Measurements from ENCODE around the gene DMD. TPM values are rescaled to one million over a fixed set of nuclear protein-coding genes. Genes with fewer than 3 reads are reported as not detected.

Gene DMD
- total RNA-seq, 1 experiment from 2014 or later: 25.3 TPM

DNA sequence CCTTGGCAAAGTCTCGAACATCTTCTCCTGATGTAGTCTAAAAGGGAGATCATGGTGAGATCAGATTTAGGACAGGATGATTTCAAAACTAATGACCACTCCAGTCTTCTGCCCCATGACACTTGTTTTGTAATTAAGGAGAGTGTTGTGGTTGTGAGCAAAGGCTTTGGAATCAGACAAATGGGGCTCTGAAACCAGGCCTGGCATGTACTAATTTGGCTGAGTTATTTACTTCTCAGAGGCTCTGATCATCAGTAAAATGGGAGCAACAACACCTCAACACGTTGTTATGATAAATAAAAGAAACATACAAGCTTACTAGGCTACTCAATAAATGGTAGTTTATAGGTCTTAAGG, 2032.6 kb downstream of the DMD start:
- ChIA-PET POLR2A (ENCODE audit: unreplicated experiment) (no interaction called here), CTCF (no interaction called here)
- Histone ChIP-seq H2AFZ (no peak overlapping the region), H3K9me3 (ENCODE audit: insufficient read depth, low read depth) (no peaks in the 10 kb centered on the region), H3K27me3 (ENCODE audit: insufficient read depth, low read depth) (no peaks in the 10 kb centered on the region), H3K9me2 (ENCODE audit: insufficient read depth) (no peaks in the 10 kb centered on the region), H3K4me3 (no peak overlapping the region), H3K4me1 (replicated peaks; ENCODE audit: insufficient read depth) (no peaks in the 10 kb centered on the region), H4K20me1 (ENCODE audit: insufficient read depth) (no peaks in the 10 kb centered on the region), H3K27ac (no peak overlapping the region), H3K36me3 (ENCODE audit: low read depth) (no peaks in the 10 kb centered on the region), H3K79me2 (ENCODE audit: low read depth) (no peaks in the 10 kb centered on the region), H3F3A (ENCODE audit: insufficient read depth, low read depth) (no peaks in the 10 kb centered on the region), H3K4me2 (no peak overlapping the region)
- TF ChIP-seq, protein P1, sequence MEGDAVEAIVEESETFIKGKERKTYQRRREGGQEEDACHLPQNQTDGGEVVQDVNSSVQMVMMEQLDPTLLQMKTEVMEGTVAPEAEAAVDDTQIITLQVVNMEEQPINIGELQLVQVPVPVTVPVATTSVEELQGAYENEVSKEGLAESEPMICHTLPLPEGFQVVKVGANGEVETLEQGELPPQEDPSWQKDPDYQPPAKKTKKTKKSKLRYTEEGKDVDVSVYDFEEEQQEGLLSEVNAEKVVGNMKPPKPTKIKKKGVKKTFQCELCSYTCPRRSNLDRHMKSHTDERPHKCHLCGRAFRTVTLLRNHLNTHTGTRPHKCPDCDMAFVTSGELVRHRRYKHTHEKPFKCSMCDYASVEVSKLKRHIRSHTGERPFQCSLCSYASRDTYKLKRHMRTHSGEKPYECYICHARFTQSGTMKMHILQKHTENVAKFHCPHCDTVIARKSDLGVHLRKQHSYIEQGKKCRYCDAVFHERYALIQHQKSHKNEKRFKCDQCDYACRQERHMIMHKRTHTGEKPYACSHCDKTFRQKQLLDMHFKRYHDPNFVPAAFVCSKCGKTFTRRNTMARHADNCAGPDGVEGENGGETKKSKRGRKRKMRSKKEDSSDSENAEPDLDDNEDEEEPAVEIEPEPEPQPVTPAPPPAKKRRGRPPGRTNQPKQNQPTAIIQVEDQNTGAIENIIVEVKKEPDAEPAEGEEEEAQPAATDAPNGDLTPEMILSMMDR (conservative IDR thresholded peaks at IDR 0.05): no peak
- no peak for TF ChIP-seq EZH2 (IDR thresholded peaks at IDR 0.05; ENCODE audit: low read depth)
- BruUV-seq (replicated peaks): no TSS peak
- no peak for DNase-seq
- intact Hi-C loops (cut with micrococcal nuclease; ENCODE audit: unreplicated experiment): no loop called here

DNA sequence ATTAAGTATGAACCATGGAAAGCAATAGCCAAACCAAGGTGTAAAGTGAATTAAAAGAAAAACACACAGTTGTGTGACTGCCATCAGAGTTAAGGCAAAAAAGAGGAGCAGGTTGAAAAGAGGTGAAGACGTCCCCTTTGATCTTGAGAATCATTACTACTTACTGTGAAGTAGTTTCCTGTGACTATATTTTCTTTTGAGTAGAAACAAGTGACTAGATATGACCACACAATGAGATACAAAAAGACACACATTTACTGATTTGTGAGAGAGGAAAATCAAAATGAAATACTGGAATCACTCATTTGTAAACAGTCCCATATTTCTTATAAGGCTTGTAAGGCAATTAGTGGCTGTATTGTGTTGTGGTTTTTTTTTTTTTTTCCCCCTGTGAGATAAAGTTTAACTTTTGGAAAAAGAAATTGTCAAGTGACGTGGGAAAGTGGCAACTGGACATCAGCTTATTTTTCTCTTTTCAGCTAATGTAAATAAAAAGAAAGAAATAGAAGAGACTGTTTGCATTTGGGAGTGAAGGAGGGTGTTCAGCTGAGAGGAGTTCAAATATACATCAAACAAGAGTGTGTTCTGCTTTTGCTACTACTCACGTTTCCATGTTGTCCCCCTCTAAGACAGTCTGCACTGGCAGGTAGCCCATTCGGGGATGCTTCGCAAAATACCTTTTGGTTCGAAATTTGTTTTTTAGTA, 2033.1 kb downstream of the DMD start:
- no peaks in the 10 kb centered on the region for H3K9me3 ChIP-seq (ENCODE audit: insufficient read depth, low read depth)
- CTCF ChIA-PET: no interaction called here
- no peaks in the 10 kb centered on the region for H3F3A ChIP-seq (ENCODE audit: insufficient read depth, low read depth)
- no peaks in the 10 kb centered on the region for H3K79me2 ChIP-seq (ENCODE audit: low read depth)
- BruUV-seq (replicated peaks): no TSS peak
- POLR2A ChIA-PET (ENCODE audit: unreplicated experiment): no interaction called here
- DNase-seq: no peak
- H3K4me2 ChIP-seq: no peak overlapping the region
- H3K4me3 ChIP-seq: no peak overlapping the region
- no peaks in the 10 kb centered on the region for H4K20me1 ChIP-seq (ENCODE audit: insufficient read depth)
- no peaks in the 10 kb centered on the region for H3K27me3 ChIP-seq (ENCODE audit: insufficient read depth, low read depth)
- no peak for TF ChIP-seq EZH2 (IDR thresholded peaks at IDR 0.05; ENCODE audit: low read depth)
- TF ChIP-seq, protein P1 (conservative IDR thresholded peaks at IDR 0.05): no peak
- no peaks in the 10 kb centered on the region for H3K4me1 ChIP-seq (replicated peaks; ENCODE audit: insufficient read depth)
- H2AFZ ChIP-seq: no peak overlapping the region
- intact Hi-C loops (cut with micrococcal nuclease; ENCODE audit: unreplicated experiment): no loop called here
- no peaks in the 10 kb centered on the region for H3K36me3 ChIP-seq (ENCODE audit: low read depth)
- no peak overlapping the region for H3K27ac ChIP-seq
- no peaks in the 10 kb centered on the region for H3K9me2 ChIP-seq (ENCODE audit: insufficient read depth)

DNA sequence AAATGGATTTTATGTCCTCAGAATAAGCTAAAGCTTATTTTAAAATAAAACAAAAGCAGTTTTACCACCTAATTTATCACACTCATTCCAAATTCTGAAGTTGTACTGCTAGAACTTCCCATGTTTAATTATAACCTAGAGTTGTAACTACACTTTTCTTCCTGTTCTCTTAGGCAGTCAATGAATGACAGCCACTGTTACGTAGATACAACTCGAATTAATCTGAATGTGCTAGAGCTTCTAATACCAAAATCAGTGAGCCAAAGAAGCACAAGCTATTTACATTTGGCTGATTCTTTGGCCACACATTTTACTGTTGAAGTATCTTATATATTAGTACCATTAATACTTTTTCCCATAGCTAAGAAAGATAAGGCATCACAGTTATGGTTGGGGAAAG, 2040.6 kb downstream of the DMD start:
- no peaks in the 10 kb centered on the region for H3K36me3 ChIP-seq (ENCODE audit: low read depth)
- H3K4me2 ChIP-seq: no peak overlapping the region
- no peak overlapping the region for H3K27ac ChIP-seq
- H3K4me3 ChIP-seq: no peak overlapping the region
- H2AFZ ChIP-seq: no peak overlapping the region
- no peaks in the 10 kb centered on the region for H3K27me3 ChIP-seq (ENCODE audit: insufficient read depth, low read depth)
- no peaks in the 10 kb centered on the region for H3K79me2 ChIP-seq (ENCODE audit: low read depth)
- CTCF ChIA-PET: no interaction called here
- H4K20me1 ChIP-seq (ENCODE audit: insufficient read depth): no peaks in the 10 kb centered on the region
- intact Hi-C loops (cut with micrococcal nuclease; ENCODE audit: unreplicated experiment): no loop called here
- BruUV-seq (replicated peaks): no TSS peak
- POLR2A ChIA-PET (ENCODE audit: unreplicated experiment): no interaction called here
- no peaks in the 10 kb centered on the region for H3K9me2 ChIP-seq (ENCODE audit: insufficient read depth)
- H3K4me1 ChIP-seq (replicated peaks; ENCODE audit: insufficient read depth): no peaks in the 10 kb centered on the region
- TF ChIP-seq EZH2 (IDR thresholded peaks at IDR 0.05; ENCODE audit: low read depth): no peak
- TF ChIP-seq, protein P1 (conservative IDR thresholded peaks at IDR 0.05): no peak
- no peaks in the 10 kb centered on the region for H3K9me3 ChIP-seq (ENCODE audit: insufficient read depth, low read depth)
- no peak for DNase-seq
- no peaks in the 10 kb centered on the region for H3F3A ChIP-seq (ENCODE audit: insufficient read depth, low read depth)
